Activated CD8-positive, alpha-beta T cell treated with anti-CD3 and anti-CD28 coated beads for 36 hours (primary cell): ENCODE measurements around the gene MFSD1. TPM values are rescaled to one million over a fixed set of nuclear protein-coding genes. Genes with fewer than 3 reads are reported as not detected.

Experiments used
- ATAC-seq: fragments of 200-7000 bp; cut with Tn5 transposase; one replicate; pipeline ENCODE4 v1.10.0; 2021; ENCODE audit warnings: mild to moderate bottlenecking, moderate library complexity
- CTCF ChIA-PET: fragments of 350-600 bp; sonication (Branson Sonifier 250); formaldehyde crosslinking; loops from one replicate; lab custom pipeline; 2021; ENCODE audit warnings: antibody characterized with exemption; lab: Charles Lee
- POLR2A ChIA-PET: fragments of 350-600 bp; sonication (Branson Sonifier 250); formaldehyde crosslinking; loops from one replicate; lab custom pipeline; 2021; ENCODE audit warnings: antibody characterized with exemption; lab: Charles Lee
- DNase-seq: peaks from one replicate; pipeline ENCODE4 v3.0.0-alpha.2; 2020
- H3K27ac Mint-ChIP-seq: one replicate; pipeline ENCODE4 v1.8.0; 2021; ENCODE audit warnings: mild to moderate bottlenecking, mixed read lengths
- H3K27me3 Mint-ChIP-seq: one replicate; pipeline ENCODE4 v1.8.0; 2021; ENCODE audit warnings: mixed read lengths
- H3K36me3 Mint-ChIP-seq: one replicate; pipeline ENCODE4 v1.8.0; 2021; ENCODE audit warnings: low read depth, mixed read lengths
- H3K4me1 Mint-ChIP-seq: one replicate; pipeline ENCODE4 v1.8.0; 2021; ENCODE audit warnings: low read depth, mixed read lengths
- H3K4me3 Mint-ChIP-seq: one replicate; pipeline ENCODE4 v1.8.0; 2021; ENCODE audit warnings: mild to moderate bottlenecking, moderate library complexity, mixed read lengths
- H3K9me3 Mint-ChIP-seq: one replicate; pipeline ENCODE4 v1.8.0; 2021; ENCODE audit warnings: mixed read lengths
- CTCF ChIP-seq: fragments of 200-600 bp; IDR thresholded peaks from one replicate; pipeline ENCODE4 v1.8.0; 2022; ENCODE audit warnings: antibody characterized with exemption, mild to moderate bottlenecking
- intact Hi-C: fragments of 100-400 bp; cut with micrococcal nuclease; formaldehyde crosslinking; loops from one replicate; pipeline ENCODE4 v1.10.0; 2022
- total RNA-seq, 2 experiments: library from RNA; stranded (reverse); gene quantifications; one replicate each; pipeline ENCODE4 v1.2.3, GENCODE V29; 2021

Gene MFSD1
- total RNA-seq, 2 experiments from 2014 or later: 9.2 to 9.7 TPM

- ATAC-seq (peak; percentile 26), DNase-seq (no peak)
- no peak overlapping the region for H3K27ac Mint-ChIP-seq
- H3K36me3 Mint-ChIP-seq: no peaks in the 10 kb centered on the region
- intact Hi-C loops: loop anchor here (10.0 kb wide), 1 partner anchor 957 kb away; no protein-coding TSS in a partner anchor
- no peak overlapping the region for H3K4me3 Mint-ChIP-seq
- no peaks in the 10 kb centered on the region for H3K27me3 Mint-ChIP-seq
- TF ChIP-seq CTCF: no peak
- ChIA-PET POLR2A (interaction anchor here (0.6 kb wide), 1 partner anchor 87 kb away, joined by 3 read pairs; no protein-coding TSS in a partner anchor), CTCF (interaction anchor here (1.3 to 5.6 kb wide), 4 partner anchors 22 to 418 kb away, joined by 3 to 106 read pairs (median 12); no protein-coding TSS in a partner anchor)
- peaks cover 6% of the 10 kb centered on the region for H3K4me1 Mint-ChIP-seq
- H3K9me3 Mint-ChIP-seq: no peaks in the 10 kb centered on the region
Observed at GRCh38 chr3:158847452-158847821, 45.6 kb downstream of the MFSD1 start.

- ChIA-PET CTCF (interaction anchor here (5.6 kb wide), 1 partner anchor 411 kb away, joined by 106 read pairs; no protein-coding TSS in a partner anchor), POLR2A (no interaction called here)
- Mint-ChIP-seq H3K4me3 (no peak overlapping the region), H3K36me3 (no peaks in the 10 kb centered on the region), H3K4me1 (peaks cover 6% of the 10 kb centered on the region), H3K9me3 (no peaks in the 10 kb centered on the region), H3K27ac (no peak overlapping the region), H3K27me3 (no peaks in the 10 kb centered on the region)
- ATAC-seq: no peak
- intact Hi-C loops: loop anchor here (10.0 kb wide), 1 partner anchor 957 kb away; no protein-coding TSS in a partner anchor
- no peak for DNase-seq
- TF ChIP-seq CTCF: no peak
Observed at GRCh38 chr3:158847885-158848284, 46.0 kb downstream of the MFSD1 start.

- no peak for ATAC-seq
- Mint-ChIP-seq H3K4me1 (peaks cover 6% of the 10 kb centered on the region), H3K27me3 (no peaks in the 10 kb centered on the region), H3K9me3 (no peaks in the 10 kb centered on the region), H3K4me3 (no peak overlapping the region), H3K36me3 (no peaks in the 10 kb centered on the region), H3K27ac (no peak overlapping the region)
- POLR2A ChIA-PET: no interaction called here
- TF ChIP-seq CTCF: no peak
- DNase-seq: no peak
- CTCF ChIA-PET: interaction anchor here (0.8 to 1.4 kb wide), 2 partner anchors 11 to 403 kb away, joined by 3 read pairs; no protein-coding TSS in a partner anchor
- intact Hi-C loops: loop anchor here (10.0 kb wide), 1 partner anchor 955 kb away; no protein-coding TSS in a partner anchor
Observed at GRCh38 chr3:158849757-158850156, 47.9 kb downstream of the MFSD1 start.

GRCh38 chr3:158859362-158859761, 57.5 kb downstream of the MFSD1 start:
- CTCF ChIA-PET: interaction anchor here (1.0 kb wide), 1 partner anchor 401 kb away, joined by 3 read pairs; no protein-coding TSS in a partner anchor
- no peak overlapping the region for H3K27ac Mint-ChIP-seq

More at GRCh38 chr3:158859362-158859761, 57.5 kb downstream of the MFSD1 start:
- TF ChIP-seq CTCF: no peak
- Mint-ChIP-seq H3K4me1 (no peaks in the 10 kb centered on the region), H3K27me3 (no peaks in the 10 kb centered on the region), H3K9me3 (peaks cover 8% of the 10 kb centered on the region), H3K4me3 (no peak overlapping the region), H3K36me3 (peaks cover 8% of the 10 kb centered on the region)
- DNase-seq: no peak
- POLR2A ChIA-PET: no interaction called here
- no peak for ATAC-seq
- intact Hi-C loops: no loop called here
